ENCODE results near the gene PDE3A. TPM values are rescaled to one million over a fixed set of nuclear protein-coding genes. Genes with fewer than 3 reads are reported as not detected.

Gene PDE3A
- total and polyA plus RNA-seq, 10 of the 15 experiments (the other 5 are each of a cell fraction or from before 2014, with no cell fraction given) = 0.01 to 2.6 (median 1.5) TPM

DNA sequence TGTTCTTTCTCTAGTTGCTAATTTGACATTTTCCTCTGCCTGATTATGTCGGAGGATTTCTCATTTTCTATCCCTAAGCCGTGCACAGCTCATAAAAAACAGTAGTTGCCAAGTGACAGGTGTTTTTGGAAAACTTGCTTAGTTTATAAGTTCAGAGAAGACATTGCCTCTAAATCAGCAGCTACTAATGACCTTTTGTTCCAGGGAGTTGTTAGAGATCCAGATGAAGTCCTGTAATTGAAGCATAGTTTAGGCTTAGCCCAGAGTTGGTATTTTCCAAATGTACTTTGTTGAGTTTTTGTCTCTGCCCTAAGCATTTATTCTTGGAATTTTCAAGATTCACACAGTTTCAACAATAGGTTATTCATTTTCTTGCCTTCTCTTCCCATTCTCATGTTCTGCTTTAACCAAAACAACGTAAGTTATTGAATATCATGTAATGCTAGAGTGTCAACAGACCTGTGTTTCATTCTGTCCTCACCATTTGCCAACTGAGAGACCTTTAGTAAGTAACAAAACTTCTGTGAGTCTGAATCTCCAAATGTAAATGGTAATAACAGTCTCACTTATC is 216.8 kb downstream of the PDE3A start (continued):
- TF ChIP-seq, protein P1, sequence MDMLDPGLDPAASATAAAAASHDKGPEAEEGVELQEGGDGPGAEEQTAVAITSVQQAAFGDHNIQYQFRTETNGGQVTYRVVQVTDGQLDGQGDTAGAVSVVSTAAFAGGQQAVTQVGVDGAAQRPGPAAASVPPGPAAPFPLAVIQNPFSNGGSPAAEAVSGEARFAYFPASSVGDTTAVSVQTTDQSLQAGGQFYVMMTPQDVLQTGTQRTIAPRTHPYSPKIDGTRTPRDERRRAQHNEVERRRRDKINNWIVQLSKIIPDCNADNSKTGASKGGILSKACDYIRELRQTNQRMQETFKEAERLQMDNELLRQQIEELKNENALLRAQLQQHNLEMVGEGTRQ (IDR thresholded peaks at IDR 0.05; ENCODE audit: borderline replicate concordance, low read depth, low read length) = no peak
- no peak for TF ChIP-seq BRCA1 (IDR thresholded peaks at IDR 0.05; ENCODE audit: low read depth, low read length)
- TF ChIP-seq CBX5 (IDR thresholded peaks at IDR 0.05; ENCODE audit: low read depth) = no peak
- no peak for TF ChIP-seq RAD51 (IDR thresholded peaks at IDR 0.05)
- TF ChIP-seq ZNF622 (IDR thresholded peaks at IDR 0.05) = no peak
- no peak for TF ChIP-seq JUND (IDR thresholded peaks at IDR 0.05; ENCODE audit: low read depth, low read length)
- TF ChIP-seq, protein P2, sequence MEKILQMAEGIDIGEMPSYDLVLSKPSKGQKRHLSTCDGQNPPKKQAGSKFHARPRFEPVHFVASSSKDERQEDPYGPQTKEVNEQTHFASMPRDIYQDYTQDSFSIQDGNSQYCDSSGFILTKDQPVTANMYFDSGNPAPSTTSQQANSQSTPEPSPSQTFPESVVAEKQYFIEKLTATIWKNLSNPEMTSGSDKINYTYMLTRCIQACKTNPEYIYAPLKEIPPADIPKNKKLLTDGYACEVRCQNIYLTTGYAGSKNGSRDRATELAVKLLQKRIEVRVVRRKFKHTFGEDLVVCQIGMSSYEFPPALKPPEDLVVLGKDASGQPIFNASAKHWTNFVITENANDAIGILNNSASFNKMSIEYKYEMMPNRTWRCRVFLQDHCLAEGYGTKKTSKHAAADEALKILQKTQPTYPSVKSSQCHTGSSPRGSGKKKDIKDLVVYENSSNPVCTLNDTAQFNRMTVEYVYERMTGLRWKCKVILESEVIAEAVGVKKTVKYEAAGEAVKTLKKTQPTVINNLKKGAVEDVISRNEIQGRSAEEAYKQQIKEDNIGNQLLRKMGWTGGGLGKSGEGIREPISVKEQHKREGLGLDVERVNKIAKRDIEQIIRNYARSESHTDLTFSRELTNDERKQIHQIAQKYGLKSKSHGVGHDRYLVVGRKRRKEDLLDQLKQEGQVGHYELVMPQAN (conservative IDR thresholded peaks at IDR 0.05) = no peak

DNA sequence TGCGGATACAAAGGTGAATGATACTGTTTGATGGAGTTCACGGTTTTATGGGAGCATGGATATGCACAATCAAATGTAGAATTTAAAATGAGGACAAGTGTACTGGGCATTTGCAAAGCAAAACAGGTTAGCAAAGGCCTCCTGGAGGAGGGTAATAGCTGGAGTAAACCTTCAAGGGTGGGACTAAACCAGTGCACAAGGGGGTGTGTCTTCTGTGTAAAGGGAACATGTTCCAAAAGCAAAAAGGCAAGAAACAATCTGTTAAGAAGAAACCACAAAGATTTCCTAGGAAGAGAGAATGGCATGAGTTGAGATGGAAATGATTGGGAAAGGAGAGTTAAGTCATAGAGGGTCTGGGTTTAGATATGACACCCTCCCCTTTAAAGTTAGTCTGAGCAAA is 217.6 kb downstream of the PDE3A start:
- Histone ChIP-seq H3K4me3 (no peak overlapping the region), H3K27me3 (replicated peaks in 1 of 2; ENCODE audit: control insufficient read depth in 2 of 2, insufficient read depth in 2 of 2, low read length in 1 of 2) (no peaks in the 10 kb centered on the region), H3K79me2 (ENCODE audit: control insufficient read depth, insufficient read depth, low read length) (no peaks in the 10 kb centered on the region), H3K4me2 (ENCODE audit: control insufficient read depth, insufficient read depth) (no peak overlapping the region), H3K4me1 (ENCODE audit: control insufficient read depth, insufficient read depth, low read length) (no peaks in the 10 kb centered on the region), H3K9ac (ENCODE audit: control insufficient read depth, insufficient read depth, low read length) (no peak overlapping the region), H3K9me3 (replicated peaks; ENCODE audit: control insufficient read depth, insufficient read depth, low read length) (no peaks in the 10 kb centered on the region), H4K20me1 (ENCODE audit: control insufficient read depth, insufficient read depth) (no peaks in the 10 kb centered on the region), H2AFZ (ENCODE audit: control insufficient read depth, low read depth, low read length) (no peak overlapping the region), H3K27ac (ENCODE audit: control insufficient read depth, insufficient read depth) (no peak overlapping the region), H3K36me3 (ENCODE audit: control insufficient read depth in 2 of 2, insufficient read depth in 2 of 2, low read length in 1 of 2) (no peaks in the 10 kb centered on the region)
- intact Hi-C loops (cut with micrococcal nuclease; ENCODE audit: unreplicated experiment) = no loop called here
- CTCF ChIA-PET = interaction anchor here (0.8 to 1.7 kb wide), 2 partner anchors 8 to 11 kb away, joined by 5 read pairs; no protein-coding TSS in a partner anchor
- in situ Hi-C loops (cut with MboI) = loop anchor here (25.0 kb wide), 1 partner anchor 849 kb away; no protein-coding TSS in a partner anchor
- RAD21 ChIA-PET (ENCODE audit: unreplicated experiment) = no interaction called here
- BruUV-seq (replicated peaks) = no TSS peak
- DNase-seq (ENCODE audit: low read depth, low spot score) (no peak), ATAC-seq (no peak), FAIRE-seq (no peak)
- SMC1A ChIA-PET (ENCODE audit: uncharacterized antibody, unreplicated experiment) = no interaction called here
- POLR2A ChIA-PET = no interaction called here
- 31% methylated on average over 2 of the region's 2 CpGs for WGBS (ENCODE audit: insufficient coverage, insufficient replicate concordance, low lambda C conversion rate, missing lambda C conversion rate)
- TF ChIP-seq HCFC1 (IDR thresholded peaks at IDR 0.05; ENCODE audit: low read length) = no peak
- TF ChIP-seq, protein P3, sequence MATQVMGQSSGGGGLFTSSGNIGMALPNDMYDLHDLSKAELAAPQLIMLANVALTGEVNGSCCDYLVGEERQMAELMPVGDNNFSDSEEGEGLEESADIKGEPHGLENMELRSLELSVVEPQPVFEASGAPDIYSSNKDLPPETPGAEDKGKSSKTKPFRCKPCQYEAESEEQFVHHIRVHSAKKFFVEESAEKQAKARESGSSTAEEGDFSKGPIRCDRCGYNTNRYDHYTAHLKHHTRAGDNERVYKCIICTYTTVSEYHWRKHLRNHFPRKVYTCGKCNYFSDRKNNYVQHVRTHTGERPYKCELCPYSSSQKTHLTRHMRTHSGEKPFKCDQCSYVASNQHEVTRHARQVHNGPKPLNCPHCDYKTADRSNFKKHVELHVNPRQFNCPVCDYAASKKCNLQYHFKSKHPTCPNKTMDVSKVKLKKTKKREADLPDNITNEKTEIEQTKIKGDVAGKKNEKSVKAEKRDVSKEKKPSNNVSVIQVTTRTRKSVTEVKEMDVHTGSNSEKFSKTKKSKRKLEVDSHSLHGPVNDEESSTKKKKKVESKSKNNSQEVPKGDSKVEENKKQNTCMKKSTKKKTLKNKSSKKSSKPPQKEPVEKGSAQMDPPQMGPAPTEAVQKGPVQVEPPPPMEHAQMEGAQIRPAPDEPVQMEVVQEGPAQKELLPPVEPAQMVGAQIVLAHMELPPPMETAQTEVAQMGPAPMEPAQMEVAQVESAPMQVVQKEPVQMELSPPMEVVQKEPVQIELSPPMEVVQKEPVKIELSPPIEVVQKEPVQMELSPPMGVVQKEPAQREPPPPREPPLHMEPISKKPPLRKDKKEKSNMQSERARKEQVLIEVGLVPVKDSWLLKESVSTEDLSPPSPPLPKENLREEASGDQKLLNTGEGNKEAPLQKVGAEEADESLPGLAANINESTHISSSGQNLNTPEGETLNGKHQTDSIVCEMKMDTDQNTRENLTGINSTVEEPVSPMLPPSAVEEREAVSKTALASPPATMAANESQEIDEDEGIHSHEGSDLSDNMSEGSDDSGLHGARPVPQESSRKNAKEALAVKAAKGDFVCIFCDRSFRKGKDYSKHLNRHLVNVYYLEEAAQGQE (IDR thresholded peaks at IDR 0.05; ENCODE audit: low read depth, low read length) = no peak
- no peak for TF ChIP-seq NBN (IDR thresholded peaks at IDR 0.05)
- TF ChIP-seq TBL1XR1 (IDR thresholded peaks at IDR 0.05; ENCODE audit: low read depth, low read length) = no peak
- TF ChIP-seq SUZ12 (IDR thresholded peaks at IDR 0.05; ENCODE audit: unreplicated experiment) = no peak
- TF ChIP-seq ZBED1 (IDR thresholded peaks at IDR 0.05; ENCODE audit: borderline replicate concordance) = no peak
- TF ChIP-seq, protein P4, sequence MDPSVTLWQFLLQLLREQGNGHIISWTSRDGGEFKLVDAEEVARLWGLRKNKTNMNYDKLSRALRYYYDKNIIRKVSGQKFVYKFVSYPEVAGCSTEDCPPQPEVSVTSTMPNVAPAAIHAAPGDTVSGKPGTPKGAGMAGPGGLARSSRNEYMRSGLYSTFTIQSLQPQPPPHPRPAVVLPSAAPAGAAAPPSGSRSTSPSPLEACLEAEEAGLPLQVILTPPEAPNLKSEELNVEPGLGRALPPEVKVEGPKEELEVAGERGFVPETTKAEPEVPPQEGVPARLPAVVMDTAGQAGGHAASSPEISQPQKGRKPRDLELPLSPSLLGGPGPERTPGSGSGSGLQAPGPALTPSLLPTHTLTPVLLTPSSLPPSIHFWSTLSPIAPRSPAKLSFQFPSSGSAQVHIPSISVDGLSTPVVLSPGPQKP (IDR thresholded peaks at IDR 0.05; ENCODE audit: low read depth, low read length) = no peak
- TF ChIP-seq BCL11A (IDR thresholded peaks at IDR 0.05; ENCODE audit: low read depth, low read length) = no peak
